Stimulated activated CD4-positive, alpha-beta T cell treated with anti-CD3 and anti-CD28 coated beads, Interleukin-1b, Interleukin-23, amount 100 ng/mL, for 4 hours (primary cell): ENCODE results near the gene DOCK2.
"Not testable (repeated sequence)": the region's sequence is repeated elsewhere in the genome, so short reads cannot be mapped to it uniquely, and the experiment has no call there.

Experiments used
- DNase-seq, 2 donors: peaks; one replicate each; pipeline ENCODE4 v3.0.0-alpha.2; 2020; ENCODE audit warnings: low read depth in 2 of 2

Gene DOCK2

GRCh38 chr5:169637085-169637548, at the start of gene DOCK2:
Gene DOCK2 (plus strand): TSS chr5:169637275. CDS start chr5:169637327, 52 bp downstream.
- peak; percentile 47 to 62 for DNase-seq

GRCh38 chr5:169590602-169591001, 46.5 kb upstream of the DOCK2 start:
- no peak for DNase-seq

GRCh38 chr5:169591636-169592035, 45.4 kb upstream of the DOCK2 start:
- DNase-seq, result no peak

GRCh38 chr5:169592937-169593650, 44.0 kb upstream of the DOCK2 start:
- no peak for DNase-seq

GRCh38 chr5:169595172-169595820, 41.8 kb upstream of the DOCK2 start:
- no peak for DNase-seq

- no peak for DNase-seq
Observed at GRCh38 chr5:169599451-169599850, 37.6 kb upstream of the DOCK2 start.

GRCh38 chr5:169602535-169602934, 34.5 kb upstream of the DOCK2 start:
- no peak for DNase-seq

GRCh38 chr5:169606279-169606678, 30.8 kb upstream of the DOCK2 start:
- DNase-seq, result no peak

- DNase-seq, result no peak
Observed at GRCh38 chr5:169607882-169608281, 29.2 kb upstream of the DOCK2 start.

- DNase-seq, result no peak
Observed at GRCh38 chr5:169609716-169610115, 27.4 kb upstream of the DOCK2 start.

GRCh38 chr5:169610606-169611005, 26.5 kb upstream of the DOCK2 start:
- no peak for DNase-seq

- no peak for DNase-seq
Observed at GRCh38 chr5:169615561-169615960, 21.5 kb upstream of the DOCK2 start.

GRCh38 chr5:169624307-169624706, 12.8 kb upstream of the DOCK2 start:
- not testable (repeated sequence) for DNase-seq

GRCh38 chr5:169626779-169627178, 10.3 kb upstream of the DOCK2 start:
- DNase-seq, result no peak

GRCh38 chr5:169627551-169627950, 9.5 kb upstream of the DOCK2 start:
- DNase-seq, result no peak

- no peak for DNase-seq
Observed at GRCh38 chr5:169628892-169629291, 8.2 kb upstream of the DOCK2 start.

GRCh38 chr5:169629847-169630548, 7.1 kb upstream of the DOCK2 start:
- no peak for DNase-seq

GRCh38 chr5:169631360-169631759, 5.7 kb upstream of the DOCK2 start:
- DNase-seq, result no peak

GRCh38 chr5:169632946-169633345, 4.1 kb upstream of the DOCK2 start:
- no peak for DNase-seq

GRCh38 chr5:169634606-169635005, 2.5 kb upstream of the DOCK2 start:
- no peak for DNase-seq

GRCh38 chr5:169635936-169636335, 1.1 kb upstream of the DOCK2 start:
- DNase-seq, result no peak

- no peak for DNase-seq
Observed at GRCh38 chr5:169636477-169637084, 494 bp upstream of the DOCK2 start.
